ENCODE data around the gene CYTH1.

CYTH1 gene

DNA sequence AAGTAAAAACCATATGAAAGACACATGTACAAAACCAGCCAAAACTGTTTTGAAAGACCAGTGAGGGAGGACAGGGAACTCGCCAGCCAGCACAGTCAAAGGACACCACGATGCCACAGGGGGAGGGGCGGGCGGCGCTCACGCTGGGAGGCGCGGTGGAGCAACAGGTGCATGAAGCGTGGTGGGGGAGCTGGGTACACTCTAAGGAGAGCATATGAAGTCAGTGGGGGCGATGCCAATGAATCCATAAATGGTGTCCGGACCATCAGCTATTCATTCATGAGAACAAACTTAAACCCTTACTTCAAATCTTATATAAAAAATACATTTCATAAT is 103.9 kb downstream of the CYTH1 start:
- TF ChIP-seq YY1 (IDR thresholded peaks at IDR 0.05; ENCODE audit: low read depth), result no peak
- no peak for TF ChIP-seq NFIC (IDR thresholded peaks at IDR 0.05)
- TF ChIP-seq, protein P1, sequence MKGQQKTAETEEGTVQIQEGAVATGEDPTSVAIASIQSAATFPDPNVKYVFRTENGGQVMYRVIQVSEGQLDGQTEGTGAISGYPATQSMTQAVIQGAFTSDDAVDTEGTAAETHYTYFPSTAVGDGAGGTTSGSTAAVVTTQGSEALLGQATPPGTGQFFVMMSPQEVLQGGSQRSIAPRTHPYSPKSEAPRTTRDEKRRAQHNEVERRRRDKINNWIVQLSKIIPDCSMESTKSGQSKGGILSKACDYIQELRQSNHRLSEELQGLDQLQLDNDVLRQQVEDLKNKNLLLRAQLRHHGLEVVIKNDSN (IDR thresholded peaks at IDR 0.05), result no peak
- TF ChIP-seq ZBTB7A (IDR thresholded peaks at IDR 0.05; ENCODE audit: low read depth), result no peak
- TF ChIP-seq TCF12 (IDR thresholded peaks at IDR 0.05; ENCODE audit: low read depth), result no peak
- TF ChIP-seq TEAD4 (IDR thresholded peaks at IDR 0.05), result no peak
- TF ChIP-seq CREB1 (IDR thresholded peaks at IDR 0.05; ENCODE audit: low read depth), result no peak
- no peak for TF ChIP-seq REST (IDR thresholded peaks at IDR 0.05; ENCODE audit: low read depth)
- no peak for TF ChIP-seq TAF1 (IDR thresholded peaks at IDR 0.05; ENCODE audit: low read depth)
- TF ChIP-seq EGR1 (IDR thresholded peaks at IDR 0.05), result no peak
- no peak for TF ChIP-seq CEBPB (IDR thresholded peaks at IDR 0.05)

DNA sequence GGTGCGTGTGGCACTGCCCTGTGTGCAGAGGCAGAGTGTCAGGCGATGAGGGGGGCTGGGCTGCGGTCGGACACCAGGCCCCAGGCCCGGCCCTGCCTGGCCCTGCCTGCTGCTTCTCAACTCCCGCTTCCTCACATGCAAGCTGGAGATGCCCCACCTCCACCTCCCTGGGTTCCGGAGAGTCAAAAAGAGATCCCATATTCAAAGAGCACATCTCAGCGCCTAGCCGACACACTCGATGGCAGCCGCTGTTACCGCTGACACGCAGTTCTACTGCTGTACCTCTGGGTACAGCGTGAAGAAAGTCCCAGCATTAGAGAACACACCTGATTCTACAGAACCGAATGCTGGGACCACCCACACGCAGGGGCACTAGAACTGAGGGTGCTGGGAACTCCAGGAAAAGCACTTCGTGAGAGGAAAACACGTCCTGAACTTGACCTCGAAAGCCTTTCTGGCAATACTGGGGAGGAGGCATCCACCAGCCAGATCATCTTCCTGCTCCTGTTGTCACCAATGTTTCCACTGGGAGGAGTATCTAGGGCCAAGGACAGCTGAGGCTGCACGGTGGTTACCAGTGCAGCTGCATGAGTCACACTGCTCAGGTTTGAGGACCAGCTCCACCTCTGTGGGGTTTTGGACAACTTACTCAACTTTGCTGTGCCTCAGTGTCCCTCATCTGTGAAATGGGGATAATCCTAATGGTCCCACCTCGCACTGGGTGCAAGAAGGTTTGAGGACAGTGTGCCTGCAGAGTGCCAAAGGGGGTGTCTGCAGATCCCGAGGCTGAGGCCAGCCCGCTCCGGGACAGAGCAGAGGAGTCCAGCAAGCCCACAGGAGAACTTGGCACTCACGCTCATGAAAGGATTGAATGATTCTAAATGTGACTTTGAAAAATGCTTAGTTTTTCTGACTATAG is 104.5 kb downstream of the CYTH1 start:
- TF ChIP-seq ZBTB7A (IDR thresholded peaks at IDR 0.05; ENCODE audit: low read depth) (no peak), FOXM1 (IDR thresholded peaks at IDR 0.05; ENCODE audit: borderline replicate concordance, low read depth) (no peak), REST (IDR thresholded peaks at IDR 0.05; ENCODE audit: low read depth) (no peak), TCF12 (IDR thresholded peaks at IDR 0.05; ENCODE audit: low read depth) (no peak), TAF1 (IDR thresholded peaks at IDR 0.05; ENCODE audit: low read depth) (no peak), NFIC (IDR thresholded peaks at IDR 0.05) (no peak), CREB1 (IDR thresholded peaks at IDR 0.05; ENCODE audit: low read depth) (no peak), YY1 (IDR thresholded peaks at IDR 0.05; ENCODE audit: low read depth) (no peak), TEAD4 (IDR thresholded peaks at IDR 0.05) (no peak), EP300 (IDR thresholded peaks at IDR 0.05; ENCODE audit: borderline replicate concordance) (no peak), CEBPB (IDR thresholded peaks at IDR 0.05) (no peak), RAD21 (IDR thresholded peaks at IDR 0.05; ENCODE audit: low read depth) (no peak), MAX (IDR thresholded peaks at IDR 0.05) (no peak), EGR1 (IDR thresholded peaks at IDR 0.05) (no peak)
- TF ChIP-seq, protein P1 (IDR thresholded peaks at IDR 0.05), result no peak

DNA sequence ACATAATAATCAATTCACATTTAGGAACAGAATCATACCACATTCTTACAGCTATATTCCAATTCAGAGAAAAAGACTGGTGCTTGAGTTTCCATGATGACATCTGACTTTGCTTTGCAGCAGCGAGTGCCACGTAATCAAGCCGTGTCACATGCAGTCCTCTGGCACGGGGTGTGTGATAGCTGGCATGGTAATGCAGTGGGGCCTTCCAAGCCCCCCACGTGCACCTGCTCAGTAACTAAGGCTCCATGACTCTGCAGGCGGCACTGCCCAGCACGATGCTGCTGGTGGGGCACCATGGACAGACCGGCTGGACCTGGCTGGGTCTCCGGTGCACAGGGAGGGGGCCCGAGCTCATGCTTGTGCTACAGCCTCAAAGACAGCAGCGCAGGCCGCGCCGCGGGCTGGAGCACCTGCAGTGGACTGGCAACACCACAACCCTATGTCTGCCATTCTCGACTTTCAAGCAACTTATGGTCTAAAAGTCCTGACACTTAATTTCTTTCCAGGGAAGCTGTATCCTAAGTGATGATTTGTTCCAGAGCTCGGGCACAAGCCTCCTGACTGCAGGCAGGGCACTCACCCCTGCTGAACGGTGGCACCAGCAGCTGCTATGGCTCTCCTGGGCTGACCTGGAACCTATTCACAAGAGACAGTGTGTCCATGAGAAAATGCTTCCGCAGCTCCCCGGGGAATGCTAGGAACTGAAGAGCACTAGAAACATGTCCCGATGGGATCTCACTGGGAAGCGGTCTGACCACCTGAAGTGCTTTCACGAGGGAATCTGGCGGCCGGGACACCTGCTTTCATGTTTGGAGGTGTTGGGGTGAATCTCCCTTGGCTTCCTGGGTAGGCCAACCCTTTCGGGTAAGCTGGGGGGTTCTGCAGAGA is 105.4 kb downstream of the CYTH1 start:
- TF ChIP-seq YY1 (IDR thresholded peaks at IDR 0.05; ENCODE audit: low read depth) (no peak), TCF12 (IDR thresholded peaks at IDR 0.05; ENCODE audit: low read depth) (no peak), EGR1 (IDR thresholded peaks at IDR 0.05) (no peak), CEBPB (IDR thresholded peaks at IDR 0.05) (no peak), ZBTB7A (IDR thresholded peaks at IDR 0.05; ENCODE audit: low read depth) (no peak), MAX (IDR thresholded peaks at IDR 0.05) (no peak), EP300 (IDR thresholded peaks at IDR 0.05; ENCODE audit: borderline replicate concordance) (no peak), CREB1 (IDR thresholded peaks at IDR 0.05; ENCODE audit: low read depth) (no peak)
- TF ChIP-seq, protein P1 (IDR thresholded peaks at IDR 0.05), result no peak

DNA sequence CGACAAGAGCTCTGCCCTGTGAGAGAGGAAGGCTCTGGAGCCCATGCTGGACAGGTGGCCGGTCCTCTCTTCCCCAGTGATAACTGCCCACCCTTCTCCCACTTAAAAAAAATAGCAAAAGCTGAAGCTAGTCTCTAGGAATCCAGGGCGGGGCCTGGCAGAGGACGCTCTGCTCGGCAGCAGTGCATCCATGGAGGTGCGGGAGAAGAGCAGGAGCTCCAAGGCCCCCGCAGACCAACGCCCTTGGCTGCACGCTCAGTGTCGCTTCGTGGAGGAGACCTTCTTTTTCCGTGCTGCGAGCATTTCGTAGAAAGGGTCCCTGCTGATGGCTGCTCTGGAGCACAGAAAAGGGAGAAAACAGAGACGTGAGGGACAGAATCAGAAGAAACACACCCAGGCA is 106.2 kb downstream of the CYTH1 start:
- TF ChIP-seq CEBPB (IDR thresholded peaks at IDR 0.05), result no peak
- no peak for TF ChIP-seq MAX (IDR thresholded peaks at IDR 0.05)
- no peak for TF ChIP-seq EP300 (IDR thresholded peaks at IDR 0.05; ENCODE audit: borderline replicate concordance)

DNA sequence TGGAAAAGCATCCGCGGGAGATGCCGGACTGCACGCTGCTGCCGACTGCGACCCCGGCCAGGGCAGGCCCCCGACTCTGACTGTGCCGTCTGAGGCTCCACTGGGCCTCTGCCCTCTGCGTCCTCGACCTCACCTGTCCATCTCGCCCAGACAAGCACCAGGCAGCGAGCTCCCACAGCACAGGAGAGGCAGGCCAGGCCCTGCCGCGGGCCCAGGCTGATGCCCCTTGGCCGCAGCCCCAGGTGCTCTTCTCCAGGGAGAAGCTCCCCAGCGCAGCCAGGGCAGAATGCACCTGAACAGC is 106.8 kb downstream of the CYTH1 start:
- no peak for TF ChIP-seq TCF12 (IDR thresholded peaks at IDR 0.05; ENCODE audit: low read depth)

Measured in Ishikawa (cell line).